Activated CD4-positive, CD25-positive, alpha-beta regulatory T cell treated with anti-CD3 and anti-CD28 coated beads, Interleukin-2, amount 50 U/mL, for 72 hours (primary cell): ENCODE measurements around the gene FTCD.
"Not testable (repeated sequence)": the region's sequence is repeated elsewhere in the genome, so short reads cannot be mapped to it uniquely, and the experiment has no call there.

Source experiments
- DNase-seq: peaks from one replicate; pipeline ENCODE4 v3.0.0; 2021

The FTCD gene

DNA sequence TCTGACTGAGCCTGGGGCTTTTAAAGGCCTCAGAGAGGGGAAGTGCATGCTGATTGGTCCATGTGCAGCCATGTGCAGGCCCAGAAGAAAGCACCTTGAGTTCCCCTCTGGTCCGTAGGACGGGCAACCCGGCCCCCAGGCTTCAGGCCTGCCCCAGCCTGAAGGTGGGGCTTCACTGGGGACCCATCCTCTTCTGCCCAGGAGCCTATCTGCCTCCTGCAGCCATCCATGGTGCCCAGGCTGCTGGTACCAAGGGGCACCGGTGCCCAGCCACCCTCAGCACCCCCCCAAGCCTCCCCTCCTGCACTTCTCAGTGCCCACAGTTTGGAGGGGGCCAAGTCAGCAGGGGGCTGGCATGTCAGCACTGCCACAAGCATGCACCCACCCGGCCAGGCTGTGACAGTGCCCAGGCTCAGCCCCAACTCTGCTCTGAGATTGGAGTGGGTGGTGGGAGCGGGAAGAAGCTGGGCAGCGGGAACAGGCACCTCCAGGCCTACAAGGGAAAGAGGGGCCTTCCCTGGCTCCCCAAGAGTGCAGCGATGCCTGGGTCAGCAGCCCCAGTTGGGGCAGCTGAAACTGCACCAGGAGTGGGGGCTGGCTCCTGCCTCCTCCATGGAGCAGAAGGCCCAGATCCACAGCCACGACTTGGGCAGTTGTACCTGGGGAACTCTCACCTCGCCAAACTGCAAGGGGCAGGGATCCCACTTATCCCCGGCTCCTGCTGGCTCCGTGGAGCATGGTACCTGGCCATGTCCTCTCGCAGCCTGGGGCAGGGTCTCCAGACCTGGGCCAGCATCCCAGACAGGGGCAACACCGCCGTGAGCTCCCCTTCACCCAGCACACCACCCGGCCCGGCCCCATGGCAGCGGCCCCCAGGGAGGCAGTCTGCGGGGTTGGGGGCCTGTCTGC is 45.8 kb downstream of the FTCD start:
- DNase-seq, result peak; percentile 3

DNA sequence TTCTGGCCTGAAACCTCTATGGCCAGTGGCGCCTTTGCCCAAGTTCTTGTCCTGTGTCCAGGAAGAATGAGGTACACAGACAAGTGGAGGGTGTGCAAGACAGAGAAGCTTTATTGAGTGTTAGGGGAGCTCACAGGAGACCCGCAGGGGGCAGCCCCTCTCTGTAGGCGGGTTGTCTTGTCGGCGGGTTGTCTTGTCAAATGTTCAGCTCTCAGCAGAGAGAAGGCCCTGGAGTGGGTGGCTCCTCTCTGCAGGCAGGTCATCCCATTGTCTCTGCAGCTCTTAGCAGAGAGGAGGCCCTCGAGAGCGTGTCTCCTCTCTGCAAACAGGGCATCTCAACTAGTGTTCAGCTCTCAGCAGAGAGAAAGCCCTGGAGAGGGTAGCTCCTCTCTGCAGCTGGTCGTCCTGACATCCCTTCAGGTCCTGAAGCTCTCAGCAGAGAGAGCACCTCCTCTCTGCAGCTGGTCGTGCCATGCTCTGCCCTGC is 46.5 kb downstream of the FTCD start:
- DNase-seq, result peak; percentile 11

DNA sequence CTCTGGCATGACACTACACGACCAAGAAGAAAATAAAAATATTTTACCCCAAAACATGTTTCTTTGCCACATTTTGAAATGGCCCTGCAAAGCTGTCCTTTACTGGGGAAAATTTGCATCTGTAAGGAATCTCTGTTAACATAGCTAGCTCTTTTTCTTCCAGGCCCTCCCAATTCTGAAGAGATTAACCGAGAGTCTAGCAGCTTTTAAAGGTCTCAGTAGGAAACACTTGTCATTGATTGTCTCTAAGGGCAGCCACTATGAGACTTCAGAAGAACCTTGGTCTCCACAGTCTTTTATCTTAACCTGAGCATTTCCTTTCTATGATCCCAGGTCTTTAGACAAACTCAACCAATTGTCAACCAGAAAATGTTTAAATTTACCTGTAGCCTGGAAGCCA is 48.0 kb downstream of the FTCD start:
- DNase-seq, result not testable (repeated sequence)

DNA sequence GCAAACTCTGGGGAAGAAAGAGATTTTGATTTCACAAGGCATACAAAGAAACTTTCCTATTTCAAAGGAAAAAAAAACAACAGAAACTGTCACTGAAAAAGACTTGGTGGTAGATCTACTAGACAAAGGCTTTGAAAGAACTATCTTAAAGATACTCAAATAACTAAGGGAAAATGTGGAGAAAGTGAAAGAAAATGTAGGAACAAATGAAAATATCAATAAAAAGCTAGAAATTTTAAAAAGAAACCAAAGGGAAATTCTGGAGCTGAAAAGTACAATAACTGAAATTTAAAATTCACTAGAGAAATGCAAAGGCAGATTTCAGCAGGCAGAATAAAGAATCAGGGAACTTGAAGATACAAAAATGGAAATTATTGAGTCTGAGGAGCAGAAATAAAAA is 51.3 kb downstream of the FTCD start:
- DNase-seq, result no peak

DNA sequence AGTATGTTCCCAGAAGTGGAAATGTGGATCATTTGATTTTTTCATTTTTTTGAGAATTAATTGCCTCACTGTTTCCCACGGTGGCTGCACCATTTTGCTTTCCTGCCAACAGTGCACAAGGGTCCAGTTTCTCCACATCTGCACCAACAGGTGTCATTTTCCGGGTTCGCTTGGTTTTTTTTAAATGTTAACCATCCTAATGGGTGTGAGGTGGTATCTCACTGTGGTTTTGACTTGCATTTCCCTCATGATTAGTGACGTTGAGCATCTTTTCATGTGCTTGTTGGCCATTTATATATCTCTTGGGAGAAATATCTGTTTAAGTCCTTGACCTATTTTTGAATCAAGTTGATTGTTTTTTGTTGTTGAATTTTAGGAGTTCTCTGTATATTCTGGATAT is 54.5 kb downstream of the FTCD start:
- DNase-seq, result no peak

DNA sequence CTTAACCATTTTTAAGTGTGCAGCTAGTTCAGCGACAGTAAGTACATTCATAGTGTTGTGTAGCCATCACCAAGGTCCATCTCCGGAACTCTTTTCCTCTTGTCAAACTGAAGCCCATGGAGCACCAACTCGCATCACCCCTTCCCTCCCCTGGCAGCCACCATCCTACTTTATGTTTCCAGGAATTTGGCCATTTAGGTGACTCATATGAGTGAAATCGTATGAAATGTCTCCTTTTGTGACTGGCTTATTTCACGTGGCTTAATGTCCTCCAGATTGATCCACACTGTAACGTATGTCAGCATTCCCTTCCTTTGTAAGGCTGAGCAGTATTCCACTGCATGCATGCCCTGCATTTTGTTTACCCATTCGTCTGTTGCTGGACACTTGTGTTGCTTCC is 55.0 kb downstream of the FTCD start:
- no peak for DNase-seq

DNA sequence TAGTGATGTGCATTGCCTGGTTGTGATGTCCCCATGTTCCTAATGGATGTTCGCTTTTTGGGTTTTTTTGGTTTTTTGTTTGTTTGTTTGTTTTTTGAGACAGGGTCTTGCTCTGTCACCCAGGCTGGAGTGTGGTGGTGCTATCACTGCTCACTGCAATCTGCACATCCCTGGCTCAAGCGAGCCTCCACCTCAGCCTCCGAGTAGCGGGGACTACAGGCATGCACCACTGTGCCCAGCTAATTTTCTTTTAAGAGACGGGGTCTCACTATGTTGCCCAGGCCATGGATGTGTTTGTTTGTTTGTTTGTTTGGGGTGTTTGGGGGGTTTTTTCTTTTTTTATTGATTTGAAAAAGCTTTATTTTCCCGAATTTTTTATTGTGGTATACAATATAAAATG is 55.4 kb downstream of the FTCD start:
- no peak for DNase-seq

DNA sequence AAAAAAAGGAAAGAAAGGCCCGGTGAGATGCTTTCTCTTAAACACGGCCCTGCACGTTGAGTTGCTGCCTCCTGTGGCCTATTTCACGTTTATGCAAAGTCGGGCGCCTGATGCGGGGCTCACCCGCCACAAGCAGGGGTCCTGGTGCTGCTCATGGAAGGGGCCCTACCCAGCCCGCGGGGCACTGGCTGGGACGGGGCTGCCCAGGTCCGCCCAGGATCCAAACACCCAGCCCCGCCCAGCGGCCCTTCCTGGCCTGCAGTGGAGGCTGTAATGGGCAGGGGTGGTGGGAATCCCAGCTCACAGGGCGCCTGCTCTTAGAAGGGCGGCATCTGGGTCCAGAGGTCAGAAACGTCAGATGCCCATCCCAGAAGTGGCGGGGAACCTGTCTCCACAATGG is 55.9 kb downstream of the FTCD start:
- DNase-seq, result no peak

DNA sequence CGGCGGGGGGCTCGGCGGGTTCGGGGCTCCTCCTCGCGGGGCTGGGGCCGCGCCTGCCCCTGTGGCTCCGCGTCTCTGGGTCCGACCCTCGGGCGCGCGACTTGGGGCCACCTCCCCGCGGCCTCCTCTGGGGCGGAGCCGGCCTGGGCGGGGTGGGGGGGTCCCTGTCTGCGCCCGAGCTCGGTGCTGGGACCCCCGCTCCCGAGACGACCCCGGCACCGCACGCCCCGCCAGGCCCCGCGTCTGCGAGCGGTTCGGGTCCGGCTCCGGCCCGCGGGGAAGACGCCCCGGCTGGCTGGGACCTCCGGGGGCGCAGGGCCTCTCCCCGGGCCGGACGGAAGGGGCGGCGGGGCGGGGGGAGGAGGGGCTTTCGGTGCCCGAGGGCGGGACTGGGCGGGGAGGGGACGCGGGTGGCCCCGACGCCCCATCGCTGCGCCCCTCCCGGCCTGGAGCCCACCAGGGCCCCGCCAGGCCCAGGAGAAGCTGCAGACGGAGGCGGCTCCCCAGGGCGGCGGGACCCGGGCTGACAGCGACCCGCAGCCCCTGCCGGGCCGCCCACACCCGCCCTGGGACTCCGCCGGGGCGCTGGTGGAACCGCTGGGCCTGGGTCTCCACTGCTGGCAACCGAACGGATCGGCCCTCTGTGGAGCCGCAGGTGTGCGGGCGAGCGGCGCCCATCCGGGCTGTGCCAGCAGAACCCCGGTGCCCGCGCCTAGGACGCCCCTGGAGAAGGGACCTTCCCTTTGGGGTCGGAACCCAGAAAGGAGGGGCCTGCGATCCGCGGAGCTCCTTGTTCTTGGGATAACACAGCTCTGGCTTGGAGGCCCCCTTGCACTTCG is 56.9 kb downstream of the FTCD start:
- no peak for DNase-seq

DNA sequence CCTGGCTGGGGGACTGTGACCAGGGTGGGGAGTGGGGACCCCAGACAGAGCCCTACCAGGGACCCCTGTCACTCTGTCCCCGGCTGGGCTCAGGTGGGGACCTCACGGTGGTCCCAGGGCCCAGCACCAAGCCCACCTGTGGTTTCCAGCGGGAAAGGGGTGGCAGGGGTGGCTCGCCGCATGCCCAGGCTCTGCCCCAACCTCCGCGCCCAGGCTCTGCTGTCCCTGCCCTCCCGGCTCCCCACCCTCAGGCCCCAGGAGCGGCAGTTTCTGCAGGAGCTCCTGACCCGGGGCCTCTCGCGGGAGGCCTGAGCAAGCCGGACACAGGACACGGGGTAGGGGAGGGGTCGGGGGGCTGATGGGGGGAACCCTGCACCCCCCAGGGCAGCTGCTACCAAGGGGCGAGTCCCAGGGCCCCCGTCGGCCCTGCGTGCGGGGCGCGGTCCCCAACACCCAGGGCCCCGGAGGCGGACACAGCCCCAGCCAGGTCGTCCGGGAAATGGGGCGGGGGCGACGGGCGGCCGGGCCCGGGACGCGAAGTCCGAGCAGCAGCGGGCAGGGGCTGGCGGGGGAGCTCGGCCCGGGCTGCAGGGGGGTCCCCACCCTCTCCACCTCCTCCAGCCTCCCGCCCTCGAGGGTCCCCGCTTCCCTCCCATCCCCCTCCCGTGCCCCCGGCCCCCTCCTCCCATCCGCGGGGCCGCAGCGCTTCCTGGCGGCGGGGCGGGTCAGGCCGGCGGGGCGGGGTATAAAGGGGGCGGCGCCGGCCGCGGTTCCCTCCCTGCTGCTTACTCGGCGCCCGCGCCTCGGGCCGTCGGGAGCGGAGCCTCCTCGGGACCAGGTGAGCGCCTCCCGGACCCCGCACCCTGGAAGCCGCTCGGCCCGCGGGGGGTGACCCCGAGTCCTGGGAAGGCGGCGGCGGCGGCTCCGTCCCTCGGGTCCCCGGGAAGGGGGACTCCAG is 57.8 kb downstream of the FTCD start, which contains the start of gene COL6A2:
Gene COL6A2, plus strand, starts transcription at position 777 of the 958 bp plus-strand sequence.
- peak; percentile 60 for DNase-seq

DNA sequence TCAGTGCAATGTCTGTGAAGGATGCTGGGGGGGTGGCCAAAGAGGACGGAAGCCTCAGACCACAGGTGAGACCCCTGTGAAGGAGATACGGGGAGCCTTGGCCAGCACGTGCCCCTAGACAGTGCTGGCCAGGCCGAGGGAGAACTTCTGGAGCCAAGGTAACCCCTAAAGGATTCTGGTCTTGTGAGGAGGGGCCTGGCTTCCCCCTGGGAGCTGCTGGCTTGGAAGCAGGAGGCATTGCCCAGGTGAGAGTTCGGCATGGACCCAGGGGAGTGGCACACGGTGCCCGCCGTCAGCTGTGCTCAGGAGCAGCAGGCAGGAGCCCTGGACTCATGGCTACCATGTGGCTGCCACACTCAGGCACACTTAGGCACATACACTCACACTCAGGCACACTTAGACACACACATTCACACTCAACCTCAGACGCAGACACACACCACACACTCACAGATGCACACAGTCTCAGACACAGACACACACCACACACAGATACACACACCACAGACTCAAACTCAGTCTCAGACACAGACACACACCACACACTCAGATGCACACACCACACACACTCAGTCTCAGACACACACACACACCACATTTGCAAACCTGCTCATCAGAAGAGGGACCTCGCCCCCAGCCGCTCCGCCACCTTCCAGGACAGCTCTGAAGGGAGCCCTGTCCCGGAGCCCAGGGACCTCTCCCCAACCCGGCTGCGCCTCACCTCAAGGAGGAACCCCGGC is 58.6 kb downstream of the FTCD start:
- DNase-seq, result peak; percentile 25

DNA sequence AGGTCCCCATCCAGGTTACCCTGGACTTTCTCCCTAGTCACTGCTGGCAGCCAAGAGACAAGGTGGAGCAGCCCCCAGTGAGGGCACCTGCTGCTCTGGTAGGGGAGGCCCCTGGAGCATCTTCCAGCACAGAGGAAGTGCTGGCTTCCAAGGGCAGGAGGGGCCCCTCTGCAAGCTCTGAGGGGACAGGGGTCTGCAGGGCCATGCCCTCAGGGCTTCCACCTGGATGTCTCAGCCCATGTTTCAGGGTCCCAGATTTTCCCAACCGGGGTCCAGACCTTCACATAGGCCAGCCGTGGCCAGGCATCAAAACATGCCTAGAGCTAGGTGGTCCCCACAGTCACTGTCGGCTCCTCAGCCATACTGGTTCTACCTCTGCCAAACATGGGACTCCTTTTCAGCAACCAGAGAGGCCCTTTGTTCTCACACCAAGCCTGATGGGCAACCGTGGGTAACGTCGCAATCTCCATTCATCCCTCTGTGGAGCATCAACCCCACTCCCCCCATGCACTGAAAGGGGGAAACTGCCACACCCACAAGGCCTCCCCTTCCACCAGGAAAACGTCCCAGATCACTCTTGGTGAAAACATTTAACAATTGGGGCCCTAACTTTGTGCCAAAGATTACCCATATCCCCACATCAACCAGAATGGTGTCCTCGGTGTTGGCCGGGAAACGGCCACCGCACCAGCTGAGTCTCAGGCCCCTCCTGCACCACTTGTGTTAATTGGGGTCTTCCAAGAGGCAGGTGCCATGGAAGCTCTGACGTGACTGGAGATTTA is 59.4 kb downstream of the FTCD start:
- DNase-seq, result no peak

DNA sequence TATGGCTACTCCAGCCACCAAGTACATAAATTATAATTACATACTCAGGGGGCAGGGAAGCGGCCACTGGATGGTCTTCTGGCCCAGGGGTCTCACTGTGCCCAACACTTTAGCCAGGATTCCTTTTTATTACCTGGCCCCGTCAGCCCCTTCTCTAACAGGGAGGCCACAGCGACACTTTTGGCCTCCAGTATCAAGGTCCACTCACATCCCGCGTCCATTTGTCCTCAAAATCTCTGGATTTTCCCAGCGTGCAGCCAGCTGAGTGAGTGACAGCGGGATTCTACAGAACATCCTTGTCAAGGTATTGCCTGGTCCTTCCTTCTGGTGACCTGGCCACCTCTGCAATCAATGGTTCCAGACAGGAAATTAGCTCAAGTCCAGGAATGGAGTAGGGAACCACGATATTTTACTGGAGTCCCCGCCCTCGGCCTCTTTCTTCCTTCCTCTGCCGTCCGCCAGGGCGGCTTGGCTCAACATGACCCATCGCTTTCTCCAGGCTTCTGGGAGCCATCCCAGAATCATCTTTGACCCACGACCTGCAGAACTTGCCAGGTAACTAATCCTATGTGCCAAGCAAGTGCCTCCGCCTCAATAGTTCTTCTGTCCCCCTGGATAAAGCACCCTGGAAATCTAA is 60.2 kb downstream of the FTCD start:
- no peak for DNase-seq

DNA sequence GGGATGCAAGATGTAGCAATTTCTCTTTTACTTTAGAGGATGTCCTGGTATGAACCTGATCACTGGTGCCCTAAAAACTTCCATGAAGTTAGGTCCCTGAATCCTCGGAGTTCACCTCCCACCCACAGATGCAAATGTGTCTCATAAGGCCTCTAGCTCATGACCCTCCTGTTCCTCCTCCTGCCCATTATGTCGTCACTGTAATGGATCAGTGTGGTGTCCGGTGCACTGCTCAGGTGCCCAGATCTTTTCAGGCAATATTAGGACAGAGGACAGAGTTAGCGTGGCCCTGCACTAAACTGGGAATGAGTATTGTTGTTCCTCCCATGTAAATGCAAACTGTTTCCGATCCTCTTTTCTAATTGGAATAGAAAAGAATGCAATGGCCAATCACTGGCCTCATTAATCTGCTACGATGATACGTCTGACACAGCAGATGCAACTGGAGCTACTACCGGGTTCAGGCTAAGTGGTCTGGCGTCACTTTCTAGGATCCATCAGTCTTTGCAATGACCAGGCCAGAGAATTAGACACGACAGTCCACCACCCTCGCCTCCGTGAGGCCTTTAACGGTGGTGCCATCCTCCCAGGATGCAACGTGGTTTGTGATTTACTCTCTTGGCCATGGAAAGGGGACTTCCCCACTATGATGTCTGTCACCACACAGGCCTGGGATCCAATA is 60.8 kb downstream of the FTCD start:
- DNase-seq, result no peak

DNA sequence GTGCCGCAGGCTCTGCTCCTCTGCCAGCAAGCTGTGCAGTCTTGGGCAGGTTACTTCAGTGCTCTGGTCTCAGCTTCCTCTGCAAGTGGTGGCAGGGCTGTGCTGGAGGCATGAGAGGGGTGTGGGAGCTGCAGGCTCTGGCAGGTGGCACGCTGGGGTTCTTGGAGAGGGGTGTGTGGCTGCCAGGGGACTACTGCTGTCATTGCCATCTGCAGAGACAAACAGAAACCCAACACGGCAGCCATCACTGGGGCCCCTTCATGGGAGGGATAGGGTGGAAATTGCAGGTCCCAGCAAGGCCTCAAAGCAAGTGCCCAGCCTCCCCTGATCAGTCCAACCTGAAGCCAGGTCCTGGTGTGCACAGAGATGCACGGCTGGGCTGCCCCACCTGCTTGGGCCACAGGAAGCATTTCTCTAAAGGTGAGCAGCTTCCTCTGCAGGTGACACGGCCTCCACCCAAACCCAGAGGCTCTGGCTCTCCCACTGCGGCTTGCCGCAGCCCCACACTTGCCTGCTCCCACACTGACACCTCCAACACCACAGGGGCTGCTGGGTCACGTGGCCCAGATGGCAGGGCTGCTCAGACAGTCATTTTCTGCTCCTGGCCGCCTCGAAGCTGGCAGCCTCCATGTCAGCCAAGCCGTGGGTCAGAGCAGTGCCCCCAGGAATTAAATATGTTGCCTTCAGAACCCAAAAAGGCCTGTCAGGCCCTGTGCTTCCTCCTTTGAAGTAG is 61.5 kb downstream of the FTCD start:
- no peak for DNase-seq

DNA sequence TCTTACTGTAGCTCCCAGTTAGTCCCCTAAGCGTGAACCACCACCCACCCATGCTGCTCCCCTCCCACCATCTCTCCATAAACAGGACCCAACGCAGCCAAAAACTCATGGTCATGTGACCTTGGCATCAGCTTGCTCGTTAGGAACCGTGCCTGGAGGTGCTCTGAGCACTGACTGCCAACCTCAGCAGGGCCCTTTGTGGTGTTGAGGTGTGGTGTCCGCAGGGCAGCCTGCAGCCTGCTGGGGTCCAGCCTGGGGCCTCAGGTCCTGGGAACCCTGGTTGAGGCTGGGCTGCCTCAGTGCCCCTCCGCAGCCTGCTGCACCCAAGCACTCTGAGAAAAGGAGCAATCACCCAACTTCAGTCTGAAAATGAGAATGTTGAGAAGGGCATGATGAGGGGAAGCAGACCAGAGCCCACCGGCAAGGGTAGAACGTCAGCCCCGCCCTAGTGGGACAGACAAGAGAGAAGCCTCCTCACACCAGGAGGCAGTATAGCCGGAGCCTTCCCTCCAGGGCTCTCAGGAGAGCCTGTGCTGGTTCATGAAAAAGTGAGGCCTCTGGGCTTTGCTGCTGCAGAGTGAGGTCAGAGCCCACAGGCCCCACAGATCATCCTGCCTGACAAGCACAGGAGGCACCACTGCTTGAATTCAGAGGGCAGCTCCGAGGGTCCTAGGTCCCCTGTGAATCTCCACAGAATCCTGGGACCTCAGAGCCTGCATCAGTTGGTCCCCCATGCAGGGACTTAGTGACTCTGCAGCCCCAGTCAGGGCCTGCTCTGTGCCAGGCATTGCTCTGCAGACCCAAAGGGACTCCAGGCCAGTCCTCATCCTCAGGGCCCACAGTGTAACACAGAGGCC is 62.3 kb downstream of the FTCD start:
- no peak for DNase-seq

DNA sequence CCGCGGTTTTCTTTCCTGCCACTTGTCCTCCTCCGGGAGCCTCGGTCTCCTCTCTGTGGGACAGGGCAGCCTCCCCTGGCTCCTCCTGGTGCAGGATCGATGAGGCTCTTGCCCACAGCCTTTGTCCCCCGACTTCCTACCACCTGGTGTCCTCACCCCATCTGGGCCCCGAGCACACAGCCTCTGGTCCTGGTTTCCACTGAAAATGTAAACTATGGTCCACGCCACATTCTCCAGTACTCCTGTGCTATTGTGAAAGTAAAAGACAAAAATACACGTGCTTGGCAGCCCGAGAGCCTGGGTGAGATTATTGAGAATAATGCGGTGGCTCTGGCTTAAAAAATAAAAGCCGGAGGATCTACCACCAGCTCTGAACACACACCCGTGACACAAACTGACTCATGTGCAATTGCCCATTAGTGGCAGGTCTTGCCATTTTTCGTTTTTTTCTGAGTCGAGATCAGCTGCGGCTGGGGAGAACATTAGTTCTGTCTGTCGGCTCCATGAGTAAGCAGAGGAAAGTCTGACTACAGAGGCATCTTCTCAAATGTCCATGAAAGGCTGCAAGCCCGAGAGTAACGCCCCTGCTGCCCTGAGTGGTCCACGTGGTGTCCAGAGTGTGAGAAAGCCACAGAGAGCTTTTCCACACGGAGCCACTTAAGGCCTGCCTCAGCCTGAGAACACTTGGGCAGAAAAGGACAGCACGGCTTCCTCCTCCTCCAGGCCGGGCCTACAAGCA is 63.2 kb downstream of the FTCD start:
- no peak for DNase-seq
